SK-N-SH treated with all-trans-retinoic acid at 6 μM for 48 hours (cell line): ENCODE measurements around the gene KIFAP3.

Experiments
- ATAC-seq: fragments of 200-7000 bp; cut with Tn5 transposase; 3 replicates; pipeline ENCODE4 v1.9.1; 2020; ENCODE audit warnings: mild to moderate bottlenecking, moderate library complexity
- ARNTL ChIP-seq: fragments of 450-650 bp; formaldehyde crosslinking; IDR thresholded peaks from 2 replicates; pipeline ENCODE4 v1.5.0; 2020; ENCODE audit warnings: low read depth, mild to moderate bottlenecking, moderate library complexity, borderline replicate concordance
- BACH2 ChIP-seq: fragments of 250-450 bp; sonication (Bioruptor Pico); IDR thresholded peaks from 2 replicates; pipeline ENCODE4 v1.9.0; 2021; ENCODE audit warnings: mild to moderate bottlenecking, borderline replicate concordance
- CREB5 ChIP-seq: fragments of 250-450 bp; sonication (Bioruptor Pico); IDR thresholded peaks from 2 replicates; pipeline ENCODE4 v1.5.1; 2020; ENCODE audit warnings: low read depth, mild to moderate bottlenecking, moderate library complexity
- CSDC2 ChIP-seq: fragments of 250-450 bp; sonication (Bioruptor Pico); IDR thresholded peaks from 2 replicates; pipeline ENCODE4 v1.5.0; 2020; ENCODE audit warnings: mild to moderate bottlenecking, moderate library complexity
- ESRRG ChIP-seq: fragments of 250-450 bp; sonication (Bioruptor Pico); IDR thresholded peaks from 2 replicates; pipeline ENCODE4 v1.6.1; 2021; ENCODE audit warnings: mild to moderate bottlenecking
- GLIS3 ChIP-seq: fragments of 250-450 bp; sonication (Bioruptor Pico); IDR thresholded peaks from 2 replicates; pipeline ENCODE4 v1.5.0; 2020; ENCODE audit warnings: mild to moderate bottlenecking, moderate library complexity
- ISL1 ChIP-seq: fragments of 250-450 bp; sonication (Bioruptor Pico); IDR thresholded peaks from 2 replicates; pipeline ENCODE4 v2.1.2; 2022; ENCODE audit warnings: mild to moderate bottlenecking, moderate library complexity
- PATZ1 ChIP-seq: fragments of 250-450 bp; sonication (Bioruptor Pico); IDR thresholded peaks from 2 replicates; pipeline ENCODE4 v1.8.0; 2020; ENCODE audit warnings: mild to moderate bottlenecking, moderate library complexity, borderline replicate concordance
- POU6F1 ChIP-seq: fragments of 250-450 bp; sonication (Bioruptor Pico); IDR thresholded peaks from 2 replicates; pipeline ENCODE4 v1.8.0; 2021; ENCODE audit warnings: low read depth, mild to moderate bottlenecking, moderate library complexity, borderline replicate concordance
- PPARA ChIP-seq: fragments of 250-450 bp; sonication (Bioruptor Pico); IDR thresholded peaks from 2 replicates; pipeline ENCODE4 v1.5.0; 2020; ENCODE audit warnings: mild to moderate bottlenecking, borderline replicate concordance
- RARB ChIP-seq: fragments of 250-450 bp; sonication (Bioruptor Pico); IDR thresholded peaks from 2 replicates; pipeline ENCODE4 v1.8.0; 2021; ENCODE audit warnings: mild to moderate bottlenecking, moderate library complexity
- SNAI2 ChIP-seq: fragments of 250-450 bp; sonication (Bioruptor Pico); IDR thresholded peaks from 2 replicates; pipeline ENCODE4 v1.5.0; 2020; ENCODE audit warnings: mild to moderate bottlenecking, moderate library complexity
- TCF4 ChIP-seq: fragments of 250-450 bp; sonication (Bioruptor Pico); IDR thresholded peaks from 2 replicates; pipeline ENCODE4 v1.8.0; 2021; ENCODE audit warnings: mild to moderate bottlenecking, moderate library complexity, borderline replicate concordance
- TOX ChIP-seq: fragments of 250-450 bp; sonication (Bioruptor Pico); IDR thresholded peaks from 2 replicates; pipeline ENCODE4 v1.8.0; 2021; ENCODE audit warnings: mild to moderate bottlenecking, moderate library complexity, borderline replicate concordance
- TSHZ2 ChIP-seq: fragments of 250-450 bp; sonication (Bioruptor Pico); IDR thresholded peaks from 2 replicates; pipeline ENCODE4 v1.5.0; 2020; ENCODE audit warnings: mild to moderate bottlenecking, moderate library complexity
- ZC3H10 ChIP-seq: fragments of 250-450 bp; sonication (Bioruptor Pico); IDR thresholded peaks from 2 replicates; pipeline ENCODE4 v1.5.1; 2021; ENCODE audit warnings: mild to moderate bottlenecking, moderate library complexity
- ZFP3 ChIP-seq: fragments of 250-450 bp; sonication (Bioruptor Pico); IDR thresholded peaks from 2 replicates; pipeline ENCODE4 v1.5.0; 2020; ENCODE audit warnings: mild to moderate bottlenecking, moderate library complexity
- ZNF565 ChIP-seq: fragments of 450-650 bp; formaldehyde crosslinking; conservative IDR thresholded peaks from 2 replicates; pipeline ENCODE4 v1.5.0; 2020; ENCODE audit warnings: low read depth, mild to moderate bottlenecking, moderate library complexity
- ZNF70 ChIP-seq: fragments of 450-650 bp; formaldehyde crosslinking; IDR thresholded peaks from 2 replicates; pipeline ENCODE4 v1.5.0; 2020; ENCODE audit warnings: mild to moderate bottlenecking, moderate library complexity
- ZNF8 ChIP-seq: fragments of 450-650 bp; formaldehyde crosslinking; IDR thresholded peaks from 2 replicates; pipeline ENCODE4 v1.5.0; 2020; ENCODE audit warnings: mild to moderate bottlenecking, moderate library complexity

Gene KIFAP3

GRCh38 chr1:169957884-169958283 lies 116.6 kb downstream of the KIFAP3 start (continued):
- no peak for TF ChIP-seq ZNF565
- TF ChIP-seq BACH2 (CRISPR knock-in tag) = no peak
- TF ChIP-seq ZNF8 (CRISPR knock-in tag) = no peak
- no peak for TF ChIP-seq ARNTL (CRISPR knock-in tag)
- no peak for TF ChIP-seq PATZ1 (CRISPR knock-in tag)
- TF ChIP-seq ESRRG = no peak
- TF ChIP-seq GLIS3 = no peak

- TF ChIP-seq TOX (CRISPR knock-in tag) = no peak
- no peak for TF ChIP-seq BACH2 (CRISPR knock-in tag)
- no peak for TF ChIP-seq PATZ1 (CRISPR knock-in tag)
- no peak for TF ChIP-seq PPARA (CRISPR knock-in tag)
- TF ChIP-seq ZFP3 (CRISPR knock-in tag) = no peak
- TF ChIP-seq TCF4 (CRISPR knock-in tag) = no peak
- TF ChIP-seq ZC3H10 (CRISPR knock-in tag) = no peak
- no peak for TF ChIP-seq CSDC2 (CRISPR knock-in tag)
- no peak for TF ChIP-seq ISL1 (CRISPR knock-in tag)
- no peak for TF ChIP-seq ESRRG
- TF ChIP-seq ZNF70 (CRISPR knock-in tag) = no peak
- no peak for TF ChIP-seq SNAI2 (CRISPR knock-in tag)
- TF ChIP-seq RARB = no peak
- no peak for TF ChIP-seq CREB5 (CRISPR knock-in tag)
- no peak for TF ChIP-seq POU6F1 (CRISPR knock-in tag)
- no peak for TF ChIP-seq ZNF565
- no peak for TF ChIP-seq GLIS3
- no peak for TF ChIP-seq TSHZ2
- ATAC-seq = no peak
Observed at GRCh38 chr1:169951108-169951507, 123.4 kb downstream of the KIFAP3 start.

GRCh38 chr1:169949139-169949538 lies 125.4 kb downstream of the KIFAP3 start:
- no peak for TF ChIP-seq TSHZ2
- 0 out of 2 replicates have a peak, but pooled peaks have one; percentile 30 for TF ChIP-seq TOX (CRISPR knock-in tag)
- TF ChIP-seq BACH2 (CRISPR knock-in tag) = no peak
- peak; percentile 82 for ATAC-seq
